Measurements from ENCODE around the gene PRKAG2. TPM values are rescaled to one million over a fixed set of nuclear protein-coding genes. Genes with fewer than 3 reads are reported as not detected.

Gene PRKAG2
- total RNA-seq, 1 donor: 13.2 TPM

- no peak for DNase-seq (ENCODE audit: low read depth in 2 of 3, low spot score in 2 of 3)
These were observed 362.2 kb downstream of the PRKAG2 start for GRCh38 chr7:151514461-151515275.

GRCh38 chr7:151513133-151513532 is 363.8 kb downstream of the PRKAG2 start:
- DNase-seq (ENCODE audit: low read depth in 2 of 3, low spot score in 2 of 3): no peak

GRCh38 chr7:151512353-151512752 is 364.6 kb downstream of the PRKAG2 start:
- no peak for DNase-seq (ENCODE audit: low read depth in 2 of 3, low spot score in 2 of 3)

DNA sequence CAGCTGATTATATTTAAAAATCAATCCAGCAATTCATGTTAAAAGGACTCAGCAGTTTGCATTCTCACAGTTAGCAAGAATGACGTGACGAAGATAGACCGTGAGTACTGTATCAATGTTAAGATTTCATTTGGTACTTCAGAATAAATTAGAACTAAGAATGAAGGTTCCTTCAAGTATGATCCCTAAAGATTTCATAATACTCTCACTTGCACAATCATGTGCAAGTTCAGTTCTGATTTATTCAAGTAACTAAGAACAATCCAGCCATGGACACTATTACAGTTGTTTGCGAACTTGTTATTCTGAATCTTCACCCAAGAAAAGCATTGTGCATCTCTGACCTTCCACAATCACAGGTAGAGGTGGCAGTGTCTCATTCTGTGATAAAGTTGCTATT is 365.0 kb downstream of the PRKAG2 start:
- DNase-seq (ENCODE audit: low read depth in 2 of 3, low spot score in 2 of 3): no peak

DNA sequence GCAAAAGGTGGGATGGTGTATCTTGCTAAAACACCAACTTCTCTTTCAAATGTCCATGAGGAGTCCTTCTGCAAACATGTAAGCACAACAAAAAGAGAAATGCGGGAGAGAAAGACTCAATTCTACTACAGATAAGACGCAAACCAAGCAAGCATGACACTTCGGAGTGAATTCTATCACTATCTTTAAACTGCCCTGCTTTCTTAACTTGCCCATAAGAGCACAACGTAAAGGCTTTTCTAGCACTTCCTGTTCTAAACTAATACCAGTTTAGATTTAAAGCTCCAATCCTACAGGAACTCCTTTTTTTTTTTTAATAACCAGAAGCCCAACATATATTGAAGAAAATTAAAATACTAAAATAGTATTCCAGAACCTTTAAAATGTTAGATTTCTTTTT is 365.6 kb downstream of the PRKAG2 start:
- no peak for DNase-seq (ENCODE audit: low read depth in 2 of 3, low spot score in 2 of 3)

DNA sequence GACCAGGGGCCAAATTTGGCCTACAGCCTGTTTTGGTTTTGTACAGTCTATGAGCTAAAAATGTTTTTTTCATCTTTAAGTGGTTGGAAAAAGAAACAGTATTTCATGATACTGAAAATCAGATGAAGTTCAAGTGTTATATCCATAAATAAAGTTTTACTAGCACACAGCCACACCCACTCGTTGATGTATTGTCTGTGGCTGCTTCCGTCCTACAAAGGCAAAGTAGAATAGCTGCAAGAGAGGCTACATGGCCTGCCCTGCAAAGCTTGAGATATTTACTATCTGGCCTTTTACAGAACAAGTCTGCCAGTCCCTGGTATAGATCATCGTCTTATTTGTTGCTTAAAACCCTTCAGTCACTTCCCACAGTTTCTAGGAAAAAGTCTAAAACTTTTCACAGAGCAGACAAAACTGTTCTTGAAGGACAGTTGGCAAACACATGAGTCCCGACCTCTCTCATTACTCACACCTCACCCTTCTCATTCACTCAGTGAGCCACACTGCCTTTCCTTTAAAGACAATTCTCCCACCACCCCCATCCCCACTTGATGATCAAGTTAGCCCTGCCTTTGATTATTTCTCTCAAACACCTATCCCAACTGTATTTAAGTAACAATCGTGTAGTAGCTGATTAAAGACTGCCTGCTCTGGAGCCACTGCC is 367.1 kb downstream of the PRKAG2 start:
- DNase-seq (ENCODE audit: low read depth in 2 of 3, low spot score in 2 of 3): no peak

DNA sequence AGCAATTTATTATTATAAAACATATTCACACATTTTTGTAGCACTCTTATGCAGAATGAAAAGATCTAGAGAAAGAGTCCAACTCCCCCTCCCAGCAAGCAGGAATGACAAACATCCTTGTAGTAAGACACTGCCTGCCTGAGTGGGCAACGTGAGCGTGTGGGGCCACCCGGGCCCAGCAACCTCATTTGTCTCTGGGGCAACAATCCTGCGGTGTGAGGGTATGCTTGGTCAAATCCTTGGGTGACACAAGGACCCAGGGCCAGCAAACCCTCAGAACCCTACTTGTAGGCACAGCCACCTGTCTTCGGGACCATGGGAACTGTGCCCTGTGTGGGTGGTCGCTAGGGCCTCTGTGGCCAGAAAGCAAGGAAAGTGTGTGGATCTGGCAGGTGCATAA is 367.9 kb downstream of the PRKAG2 start:
- no peak for DNase-seq (ENCODE audit: low read depth in 2 of 3, low spot score in 2 of 3)

DNA sequence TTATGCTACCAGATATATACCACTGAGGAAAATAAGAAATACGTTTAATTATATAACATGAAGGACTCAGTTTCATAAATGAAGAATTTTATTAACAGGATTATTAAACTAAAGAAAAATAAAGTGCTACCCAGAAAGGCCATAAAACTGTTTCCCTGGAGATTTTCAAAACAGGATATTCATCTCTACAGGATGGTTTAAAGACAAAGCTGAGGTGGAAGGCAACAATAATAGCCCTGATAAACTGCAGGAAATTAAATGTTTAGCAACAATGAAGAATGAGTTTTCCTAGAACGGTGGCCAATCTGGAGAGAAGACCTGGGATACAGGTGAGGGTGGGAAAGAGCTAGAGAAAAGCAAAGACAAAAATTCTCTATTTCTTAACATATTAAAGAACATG is 369.1 kb downstream of the PRKAG2 start:
- DNase-seq (ENCODE audit: low read depth in 2 of 3, low spot score in 2 of 3): no peak

DNA sequence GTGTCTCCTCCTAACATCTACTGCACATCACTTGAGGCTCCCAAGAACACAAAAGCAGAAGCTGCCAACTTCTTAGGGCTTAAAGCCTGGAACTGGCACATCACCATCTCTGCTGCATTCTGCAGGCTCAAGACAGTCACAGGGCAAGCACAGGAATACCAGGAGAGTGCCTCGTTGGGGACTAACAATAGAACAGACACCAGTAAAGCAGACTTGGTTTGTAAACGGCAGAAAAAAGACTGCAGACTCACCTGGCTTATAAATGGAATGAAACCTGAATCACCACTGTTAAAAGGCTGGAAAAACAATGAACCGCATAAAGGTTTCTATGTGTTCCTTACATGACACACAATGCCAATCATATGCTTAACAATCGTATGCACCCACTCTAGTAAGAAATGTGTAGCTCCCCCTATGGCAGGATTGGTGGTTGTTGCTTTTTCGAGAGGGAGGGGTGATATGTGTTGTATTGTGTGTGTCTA is 370.0 kb downstream of the PRKAG2 start:
- no peak for DNase-seq (ENCODE audit: low read depth in 2 of 3, low spot score in 2 of 3)

Small RNA genes within 50 kb of the gene (small RNA-seq; reads per million reads assigned to genes)
- gene RF00019 (not detected), gene RNU6-604P (not detected)

Other genes with a start within 250 kb of the PRKAG2 start
- gene GALNTL5, start 79.3 kb upstream of the PRKAG2 start, total RNA-seq: not detected
- 15.3 TPM for gene GALNT11, start 148.6 kb upstream of the PRKAG2 start, total RNA-seq

All from hematopoietic multipotent progenitor cell (in vitro differentiated cells).